HEK293 (cell line): Measurements from ENCODE around the gene TNIK.

Experiments used
- CTCF ChIA-PET: fragments of 350-600 bp; formaldehyde crosslinking; extraction: SDS; loops from one replicate; lab custom pipeline; 2021; ENCODE audit warnings: antibody characterized with exemption; lab: Yijun Ruan, JAX
- POLR2A ChIA-PET: fragments of 300-600 bp; formaldehyde crosslinking; extraction: SDS; loops from one replicate; lab custom pipeline; 2020; ENCODE audit warnings: antibody characterized with exemption, inconsistent platforms; lab: Yijun Ruan, JAX
- H3K27ac ChIP-seq: fragments of 200-500 bp; sonication (Bioruptor generic); 2 replicates; pipeline ENCODE4 v1.5.1; 2014; ENCODE audit warnings: low read depth, low read length, control low read depth, inconsistent platforms; ENCODE audit errors: extremely low read depth
- H3K36me3 ChIP-seq, 2 experiments: fragments of 200-500 bp in 1 of 2; sonication (Bioruptor generic) in 1 of 2; 1 replicate in 1 of 2; 2 replicates in 1 of 2; pipeline ENCODE4 v1.5.1; 2014 to 2017; ENCODE audit warnings: inconsistent platforms in 2 of 2, low read length in 2 of 2; ENCODE audit not compliant: control insufficient read depth in 2 of 2, insufficient read depth in 1 of 2
- H3K4me1 ChIP-seq: fragments of 200-500 bp; sonication (Bioruptor generic); 2 replicates; pipeline ENCODE4 v1.5.1; 2014; ENCODE audit warnings: mild to moderate bottlenecking, low read length, inconsistent platforms; ENCODE audit not compliant: control insufficient read depth, insufficient read depth
- H3K4me3 ChIP-seq: 2 replicates; pipeline ENCODE4 v1.5.1; 2011; ENCODE audit warnings: low read depth, mild to moderate bottlenecking, control low read depth, low read length, moderate library complexity
- H3K9me3 ChIP-seq: fragments of 200-500 bp; sonication (Bioruptor generic); 2 replicates; pipeline ENCODE4 v1.5.1; 2014; ENCODE audit warnings: low read depth, low read length, inconsistent platforms; ENCODE audit not compliant: control insufficient read depth, insufficient read depth
- GFI1B ChIP-seq: fragments of 450-650 bp; formaldehyde crosslinking; IDR thresholded peaks from 2 replicates; pipeline ENCODE4 v1.5.1; 2016; ENCODE audit warnings: missing biosample characterization, missing genetic modification characterization
- OVOL3 ChIP-seq: fragments of 450-650 bp; formaldehyde crosslinking; IDR thresholded peaks from 2 replicates; pipeline ENCODE4 v1.5.1; 2016; ENCODE audit warnings: missing biosample characterization, missing genetic modification characterization
- SETDB1 ChIP-seq: IDR thresholded peaks from one replicate; pipeline ENCODE4 v1.6.1; 2017; ENCODE audit warnings: mild to moderate bottlenecking, low read length, moderate library complexity, mixed read lengths; ENCODE audit not compliant: insufficient read length
- WT1 ChIP-seq: fragments of 450-650 bp; formaldehyde crosslinking; IDR thresholded peaks from 2 replicates; pipeline ENCODE4 v1.5.1; 2016; ENCODE audit warnings: missing biosample characterization, missing genetic modification characterization
- ZBTB20 ChIP-seq: fragments of 450-650 bp; formaldehyde crosslinking; IDR thresholded peaks from 2 replicates; pipeline ENCODE4 v1.5.1; 2016; ENCODE audit warnings: missing biosample characterization, missing genetic modification characterization
- ZNF140 ChIP-seq: fragments of 450-650 bp; formaldehyde crosslinking; IDR thresholded peaks from 2 replicates; pipeline ENCODE4 v1.5.1; 2016; ENCODE audit warnings: missing biosample characterization, missing genetic modification characterization
- ZNF221 ChIP-seq: fragments of 450-650 bp; formaldehyde crosslinking; IDR thresholded peaks from 2 replicates; pipeline ENCODE4 v1.5.1; 2017; ENCODE audit warnings: missing biosample characterization, missing genetic modification characterization, borderline replicate concordance
- ZNF302 ChIP-seq: fragments of 450-650 bp; formaldehyde crosslinking; IDR thresholded peaks from 2 replicates; pipeline ENCODE4 v1.5.1; 2016; ENCODE audit warnings: missing biosample characterization, missing genetic modification characterization, low read depth
- ZNF324 ChIP-seq: fragments of 450-650 bp; formaldehyde crosslinking; IDR thresholded peaks from 2 replicates; pipeline ENCODE4 v1.5.1; 2016; ENCODE audit warnings: missing biosample characterization, missing genetic modification characterization
- ZNF473 ChIP-seq: fragments of 450-650 bp; formaldehyde crosslinking; IDR thresholded peaks from 2 replicates; pipeline ENCODE4 v1.5.1; 2017; ENCODE audit warnings: missing biosample characterization, missing genetic modification characterization
- ZNF510 ChIP-seq: fragments of 450-650 bp; formaldehyde crosslinking; IDR thresholded peaks from 2 replicates; pipeline ENCODE4 v1.5.1; 2018; ENCODE audit warnings: mild to moderate bottlenecking, missing genetic modification characterization, missing biosample characterization; ENCODE audit not compliant: insufficient replicate concordance
- ZNF654 ChIP-seq: fragments of 450-650 bp; formaldehyde crosslinking; IDR thresholded peaks from 2 replicates; pipeline ENCODE4 v1.5.1; 2016; ENCODE audit warnings: low read depth, missing biosample characterization, missing genetic modification characterization
- ZSCAN23 ChIP-seq: fragments of 450-650 bp; formaldehyde crosslinking; IDR thresholded peaks from 2 replicates; pipeline ENCODE4 v1.5.1; 2016; ENCODE audit warnings: missing biosample characterization, missing genetic modification characterization
- TF ChIP-seq, protein P1 (sequence below): fragments of 450-650 bp; formaldehyde crosslinking; IDR thresholded peaks from 2 replicates; pipeline ENCODE4 v1.5.1; 2017; ENCODE audit warnings: missing biosample characterization, missing genetic modification characterization
- TF ChIP-seq, protein P2 (sequence below): fragments of 450-650 bp; formaldehyde crosslinking; IDR thresholded peaks from 2 replicates; pipeline ENCODE4 v1.5.1; 2017; ENCODE audit warnings: missing biosample characterization, missing genetic modification characterization
- TF ChIP-seq, protein P3 (sequence below): IDR thresholded peaks from 2 replicates; pipeline ENCODE4 v1.6.1; 2011; ENCODE audit warnings: mild to moderate bottlenecking, low read depth, low read length, borderline replicate concordance
- TF ChIP-seq, protein P4 (sequence below): fragments of 450-650 bp; formaldehyde crosslinking; IDR thresholded peaks from 2 replicates; pipeline ENCODE4 v1.5.1; 2016; ENCODE audit warnings: missing biosample characterization, missing genetic modification characterization, borderline replicate concordance
- TF ChIP-seq, protein P5 (sequence below): fragments of 450-650 bp; formaldehyde crosslinking; IDR thresholded peaks from 2 replicates; pipeline ENCODE4 v1.5.1; 2017; ENCODE audit warnings: missing biosample characterization, missing genetic modification characterization

The TNIK gene

DNA sequence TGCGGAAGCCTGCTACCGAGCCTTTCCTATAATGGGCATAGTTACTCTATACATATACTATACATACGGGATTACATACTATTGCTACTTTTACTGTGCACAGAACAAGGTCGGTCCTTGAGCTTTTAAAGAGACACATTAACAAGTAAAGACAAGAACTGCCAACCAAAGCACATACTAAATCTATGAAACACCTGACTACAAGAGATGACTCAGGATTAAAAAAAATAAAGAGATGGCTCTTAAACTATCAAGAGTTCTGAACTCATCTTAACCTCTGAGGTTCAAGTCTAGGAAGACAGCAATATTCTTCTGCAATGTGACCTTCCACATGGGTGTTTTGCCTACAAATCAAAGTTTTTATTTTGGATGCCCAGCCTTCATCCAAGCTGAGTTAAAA is 106.8 kb downstream of the TNIK start (continued):
- no peak for TF ChIP-seq ZNF140
- no peak for TF ChIP-seq ZNF324 (tag by site-specific recombination)
- TF ChIP-seq ZNF302 (tag by site-specific recombination), result no peak
- TF ChIP-seq, protein P1, sequence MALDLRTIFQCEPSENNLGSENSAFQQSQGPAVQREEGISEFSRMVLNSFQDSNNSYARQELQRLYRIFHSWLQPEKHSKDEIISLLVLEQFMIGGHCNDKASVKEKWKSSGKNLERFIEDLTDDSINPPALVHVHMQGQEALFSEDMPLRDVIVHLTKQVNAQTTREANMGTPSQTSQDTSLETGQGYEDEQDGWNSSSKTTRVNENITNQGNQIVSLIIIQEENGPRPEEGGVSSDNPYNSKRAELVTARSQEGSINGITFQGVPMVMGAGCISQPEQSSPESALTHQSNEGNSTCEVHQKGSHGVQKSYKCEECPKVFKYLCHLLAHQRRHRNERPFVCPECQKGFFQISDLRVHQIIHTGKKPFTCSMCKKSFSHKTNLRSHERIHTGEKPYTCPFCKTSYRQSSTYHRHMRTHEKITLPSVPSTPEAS (tag by site-specific recombination), result no peak

DNA sequence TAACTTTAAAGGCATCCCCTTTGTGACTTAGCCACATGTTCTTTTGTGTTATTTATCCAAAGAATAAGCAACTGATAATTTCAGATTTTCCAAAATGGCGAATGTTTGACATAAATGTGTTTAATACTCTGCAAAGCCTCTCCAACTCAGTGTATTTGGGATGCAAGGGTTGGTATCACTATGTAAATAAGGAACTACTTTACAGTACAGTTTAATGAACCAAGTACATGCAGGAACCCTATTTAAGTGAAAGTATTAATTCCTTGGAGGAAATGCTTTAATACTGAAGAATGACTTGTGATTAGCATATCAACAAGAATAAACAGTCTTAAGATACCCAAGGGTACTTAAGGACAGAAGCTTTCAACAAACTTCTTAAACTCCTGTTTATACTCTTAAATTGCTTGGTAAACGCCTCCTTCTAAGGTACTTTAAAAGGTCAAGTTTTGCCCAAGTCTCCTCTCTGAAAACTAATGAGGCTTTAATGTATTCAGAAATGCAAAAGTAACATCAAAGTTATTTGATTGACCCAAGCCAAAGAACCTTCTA is 107.7 kb downstream of the TNIK start:
- CTCF ChIA-PET, result no interaction called here
- peaks cover 39% of the 10 kb centered on the region for H3K4me1 ChIP-seq

DNA sequence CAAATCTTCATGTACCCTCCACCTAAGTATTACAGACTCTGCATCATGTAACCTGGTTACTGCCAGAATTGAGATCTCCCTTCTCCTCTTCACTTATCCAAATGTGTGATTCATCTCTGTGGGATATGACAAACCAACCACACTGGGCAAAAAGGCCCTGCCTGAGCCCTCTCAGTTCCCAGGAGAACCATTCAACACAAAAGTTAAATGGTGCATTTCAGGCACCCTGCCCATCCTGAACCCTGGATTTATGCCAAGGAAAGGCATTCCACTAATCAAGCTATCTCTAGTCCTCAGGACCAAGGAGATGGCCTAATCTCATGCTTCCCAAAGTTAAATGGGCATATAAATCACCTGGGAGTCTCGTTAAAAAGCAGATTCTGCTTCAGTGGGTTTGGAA is 108.5 kb downstream of the TNIK start:
- peak overlapping the region; percentile 13; the same call in 1 of the 2 replicates for H3K27ac ChIP-seq
- H3K36me3 ChIP-seq, result no peaks in the 10 kb centered on the region
- no peaks in the 10 kb centered on the region for H3K9me3 ChIP-seq
- no peak overlapping the region for H3K4me3 ChIP-seq
- peaks cover 38% of the 10 kb centered on the region for H3K4me1 ChIP-seq
- POLR2A ChIA-PET, result no interaction called here
- CTCF ChIA-PET, result no interaction called here
- TF ChIP-seq WT1 (tag by site-specific recombination), result 0 out of 2 replicates have a peak, but pooled peaks have one; percentile 21
- TF ChIP-seq, protein P2, sequence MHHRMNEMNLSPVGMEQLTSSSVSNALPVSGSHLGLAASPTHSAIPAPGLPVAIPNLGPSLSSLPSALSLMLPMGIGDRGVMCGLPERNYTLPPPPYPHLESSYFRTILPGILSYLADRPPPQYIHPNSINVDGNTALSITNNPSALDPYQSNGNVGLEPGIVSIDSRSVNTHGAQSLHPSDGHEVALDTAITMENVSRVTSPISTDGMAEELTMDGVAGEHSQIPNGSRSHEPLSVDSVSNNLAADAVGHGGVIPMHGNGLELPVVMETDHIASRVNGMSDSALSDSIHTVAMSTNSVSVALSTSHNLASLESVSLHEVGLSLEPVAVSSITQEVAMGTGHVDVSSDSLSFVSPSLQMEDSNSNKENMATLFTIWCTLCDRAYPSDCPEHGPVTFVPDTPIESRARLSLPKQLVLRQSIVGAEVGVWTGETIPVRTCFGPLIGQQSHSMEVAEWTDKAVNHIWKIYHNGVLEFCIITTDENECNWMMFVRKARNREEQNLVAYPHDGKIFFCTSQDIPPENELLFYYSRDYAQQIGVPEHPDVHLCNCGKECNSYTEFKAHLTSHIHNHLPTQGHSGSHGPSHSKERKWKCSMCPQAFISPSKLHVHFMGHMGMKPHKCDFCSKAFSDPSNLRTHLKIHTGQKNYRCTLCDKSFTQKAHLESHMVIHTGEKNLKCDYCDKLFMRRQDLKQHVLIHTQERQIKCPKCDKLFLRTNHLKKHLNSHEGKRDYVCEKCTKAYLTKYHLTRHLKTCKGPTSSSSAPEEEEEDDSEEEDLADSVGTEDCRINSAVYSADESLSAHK, result peak; percentile 59; the same call in 1 of the 2 replicates
- TF ChIP-seq ZNF473 (tag by site-specific recombination), result no peak
- TF ChIP-seq ZBTB20, result no peak
- no peak for TF ChIP-seq SETDB1
- TF ChIP-seq, protein P3, sequence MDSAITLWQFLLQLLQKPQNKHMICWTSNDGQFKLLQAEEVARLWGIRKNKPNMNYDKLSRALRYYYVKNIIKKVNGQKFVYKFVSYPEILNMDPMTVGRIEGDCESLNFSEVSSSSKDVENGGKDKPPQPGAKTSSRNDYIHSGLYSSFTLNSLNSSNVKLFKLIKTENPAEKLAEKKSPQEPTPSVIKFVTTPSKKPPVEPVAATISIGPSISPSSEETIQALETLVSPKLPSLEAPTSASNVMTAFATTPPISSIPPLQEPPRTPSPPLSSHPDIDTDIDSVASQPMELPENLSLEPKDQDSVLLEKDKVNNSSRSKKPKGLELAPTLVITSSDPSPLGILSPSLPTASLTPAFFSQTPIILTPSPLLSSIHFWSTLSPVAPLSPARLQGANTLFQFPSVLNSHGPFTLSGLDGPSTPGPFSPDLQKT, result no peak
- TF ChIP-seq, protein P4, sequence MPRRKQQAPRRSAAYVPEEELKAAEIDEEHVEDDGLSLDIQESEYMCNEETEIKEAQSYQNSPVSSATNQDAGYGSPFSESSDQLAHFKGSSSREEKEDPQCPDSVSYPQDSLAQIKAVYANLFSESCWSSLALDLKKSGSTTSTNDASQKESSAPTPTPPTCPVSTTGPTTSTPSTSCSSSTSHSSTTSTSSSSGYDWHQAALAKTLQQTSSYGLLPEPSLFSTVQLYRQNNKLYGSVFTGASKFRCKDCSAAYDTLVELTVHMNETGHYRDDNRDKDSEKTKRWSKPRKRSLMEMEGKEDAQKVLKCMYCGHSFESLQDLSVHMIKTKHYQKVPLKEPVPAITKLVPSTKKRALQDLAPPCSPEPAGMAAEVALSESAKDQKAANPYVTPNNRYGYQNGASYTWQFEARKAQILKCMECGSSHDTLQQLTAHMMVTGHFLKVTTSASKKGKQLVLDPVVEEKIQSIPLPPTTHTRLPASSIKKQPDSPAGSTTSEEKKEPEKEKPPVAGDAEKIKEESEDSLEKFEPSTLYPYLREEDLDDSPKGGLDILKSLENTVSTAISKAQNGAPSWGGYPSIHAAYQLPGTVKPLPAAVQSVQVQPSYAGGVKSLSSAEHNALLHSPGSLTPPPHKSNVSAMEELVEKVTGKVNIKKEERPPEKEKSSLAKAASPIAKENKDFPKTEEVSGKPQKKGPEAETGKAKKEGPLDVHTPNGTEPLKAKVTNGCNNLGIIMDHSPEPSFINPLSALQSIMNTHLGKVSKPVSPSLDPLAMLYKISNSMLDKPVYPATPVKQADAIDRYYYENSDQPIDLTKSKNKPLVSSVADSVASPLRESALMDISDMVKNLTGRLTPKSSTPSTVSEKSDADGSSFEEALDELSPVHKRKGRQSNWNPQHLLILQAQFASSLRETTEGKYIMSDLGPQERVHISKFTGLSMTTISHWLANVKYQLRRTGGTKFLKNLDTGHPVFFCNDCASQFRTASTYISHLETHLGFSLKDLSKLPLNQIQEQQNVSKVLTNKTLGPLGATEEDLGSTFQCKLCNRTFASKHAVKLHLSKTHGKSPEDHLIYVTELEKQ (tag by site-specific recombination), result peak; percentile 34; the same call in 1 of the 2 replicates
- TF ChIP-seq ZNF654 (tag by site-specific recombination), result no peak
- TF ChIP-seq ZNF221, result no peak
- TF ChIP-seq, protein P5, sequence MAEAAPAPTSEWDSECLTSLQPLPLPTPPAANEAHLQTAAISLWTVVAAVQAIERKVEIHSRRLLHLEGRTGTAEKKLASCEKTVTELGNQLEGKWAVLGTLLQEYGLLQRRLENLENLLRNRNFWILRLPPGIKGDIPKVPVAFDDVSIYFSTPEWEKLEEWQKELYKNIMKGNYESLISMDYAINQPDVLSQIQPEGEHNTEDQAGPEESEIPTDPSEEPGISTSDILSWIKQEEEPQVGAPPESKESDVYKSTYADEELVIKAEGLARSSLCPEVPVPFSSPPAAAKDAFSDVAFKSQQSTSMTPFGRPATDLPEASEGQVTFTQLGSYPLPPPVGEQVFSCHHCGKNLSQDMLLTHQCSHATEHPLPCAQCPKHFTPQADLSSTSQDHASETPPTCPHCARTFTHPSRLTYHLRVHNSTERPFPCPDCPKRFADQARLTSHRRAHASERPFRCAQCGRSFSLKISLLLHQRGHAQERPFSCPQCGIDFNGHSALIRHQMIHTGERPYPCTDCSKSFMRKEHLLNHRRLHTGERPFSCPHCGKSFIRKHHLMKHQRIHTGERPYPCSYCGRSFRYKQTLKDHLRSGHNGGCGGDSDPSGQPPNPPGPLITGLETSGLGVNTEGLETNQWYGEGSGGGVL (tag by site-specific recombination), result no peak
- no peak for TF ChIP-seq ZNF510 (tag by site-specific recombination)
- peak; percentile 37; the same call in 1 of the 2 replicates for TF ChIP-seq GFI1B (tag by site-specific recombination)

More for the DNA sequence above, 107.7 kb downstream of the TNIK start:
- H3K9me3 ChIP-seq, result no peaks in the 10 kb centered on the region
- TF ChIP-seq, protein P2, result peak; percentile 53; the same call in 1 of the 2 replicates
- TF ChIP-seq OVOL3 (tag by site-specific recombination) (no peak), ZSCAN23 (tag by site-specific recombination) (no peak)
- TF ChIP-seq, all 188 proteins: peak for 1
- POLR2A ChIA-PET, result no interaction called here
- Histone ChIP-seq H3K4me3 (no peak overlapping the region), H3K36me3 (no peaks in the 10 kb centered on the region), H3K27ac (peak overlapping the region; percentile 13; the same call in 1 of the 2 replicates)
